K562 (cell line): ENCODE data around the gene UNC13A. TPM values are rescaled to one million over a fixed set of nuclear protein-coding genes. Genes with fewer than 3 reads are reported as not detected.

Experiments used
- ARID3B ChIP-seq: fragments of 250-450 bp; sonication (Bioruptor Pico); IDR thresholded peaks from 2 replicates; pipeline ENCODE4 v1.4.0; 2020; ENCODE audit warnings: borderline replicate concordance
- CAMTA2 ChIP-seq: fragments of 250-450 bp; sonication (Bioruptor Pico); conservative IDR thresholded peaks from 2 replicates; pipeline ENCODE4 v1.5.1; 2022
- DACH1 ChIP-seq: fragments of 450-650 bp; IDR thresholded peaks from 2 replicates; pipeline ENCODE4 v1.6.1; 2018; ENCODE audit not compliant: partially characterized antibody
- ETV5 ChIP-seq: sonication (generic); formaldehyde crosslinking; IDR thresholded peaks from 2 replicates; pipeline ENCODE4 v1.4.0; 2020; ENCODE audit warnings: low read depth, mild to moderate bottlenecking, missing genetic modification reagents
- GATAD2B ChIP-seq: fragments of 450-650 bp; IDR thresholded peaks from 2 replicates; pipeline ENCODE4 v1.6.1; 2017; ENCODE audit warnings: mild to moderate bottlenecking, borderline replicate concordance
- HDAC3 ChIP-seq: fragments of 450-650 bp; IDR thresholded peaks from 2 replicates; pipeline ENCODE4 v1.6.1; 2018; ENCODE audit warnings: borderline replicate concordance, mild to moderate bottlenecking, moderate library complexity; ENCODE audit not compliant: partially characterized antibody
- HLTF ChIP-seq: fragments of 450-650 bp; IDR thresholded peaks from 2 replicates; pipeline ENCODE4 v1.6.1; 2016
- ILK ChIP-seq: fragments of 450-650 bp; IDR thresholded peaks from 2 replicates; pipeline ENCODE4 v1.6.1; 2016; ENCODE audit warnings: missing genetic modification characterization, low read depth, mild to moderate bottlenecking, missing compliant biosample characterization, moderate library complexity, borderline replicate concordance
- IRF2 ChIP-seq: sonication (generic); formaldehyde crosslinking; IDR thresholded peaks from 2 replicates; pipeline ENCODE4 v1.8.1; 2022; ENCODE audit warnings: mild to moderate bottlenecking, missing genetic modification reagents
- MEF2D ChIP-seq: conservative IDR thresholded peaks from 2 replicates; pipeline ENCODE4 v1.6.1; 2016; ENCODE audit warnings: low read depth, missing genetic modification characterization, missing compliant biosample characterization
- NR2C2 ChIP-seq, 2 experiments: fragments of 200-800 bp in 1 of 2; sonication (Bioruptor generic) in 1 of 2; sonication (generic) in 1 of 2; formaldehyde crosslinking in 1 of 2; IDR thresholded peaks; 2 replicates each; pipeline versions ENCODE4 v1.6.1 to v1.8.0; 2016 to 2022; ENCODE audit warnings: mild to moderate bottlenecking in 1 of 2, missing compliant biosample characterization in 1 of 2, missing genetic modification characterization in 1 of 2, missing genetic modification reagents in 1 of 2
- PHB ChIP-seq: fragments of 250-450 bp; sonication (Bioruptor Pico); IDR thresholded peaks from 2 replicates; pipeline ENCODE4 v1.5.0; 2021
- SRF ChIP-seq, 2 experiments: fragments of 250-450, 450-650 bp in 1 of 2; sonication (Bioruptor Pico) in 1 of 2; sonication (generic) in 1 of 2; formaldehyde crosslinking; IDR thresholded peaks; 2 replicates each; pipeline versions ENCODE4 v1.5.0 to v1.5.1; 2020 to 2022; ENCODE audit warnings: mild to moderate bottlenecking in 1 of 2, missing genetic modification reagents in 1 of 2
- USF1 ChIP-seq: sonication (generic); formaldehyde crosslinking; IDR thresholded peaks from 2 replicates; pipeline ENCODE4 v1.9.0; 2022; ENCODE audit warnings: mild to moderate bottlenecking, missing genetic modification reagents
- YBX1 ChIP-seq: fragments of 450-650 bp; IDR thresholded peaks from 2 replicates; pipeline ENCODE4 v1.7.1; 2016; ENCODE audit warnings: mild to moderate bottlenecking
- ZNF232 ChIP-seq: sonication (generic); formaldehyde crosslinking; IDR thresholded peaks from 2 replicates; pipeline ENCODE4 v1.8.0; 2022; ENCODE audit warnings: mild to moderate bottlenecking, missing genetic modification reagents
- ZNF354B ChIP-seq: fragments of 250-450 bp; sonication (Bioruptor Pico); IDR thresholded peaks from 2 replicates; pipeline ENCODE4 v1.4.0; 2020
- ZNF444 ChIP-seq: fragments of 250-450 bp; sonication (Bioruptor Pico); IDR thresholded peaks from 2 replicates; pipeline ENCODE4 v1.4.0; 2020; ENCODE audit warnings: mild to moderate bottlenecking, moderate library complexity
- ZNF507 ChIP-seq: conservative IDR thresholded peaks from 2 replicates; pipeline ENCODE4 v1.6.1; 2017; ENCODE audit warnings: missing genetic modification characterization, missing compliant biosample characterization
- ZNF699 ChIP-seq: fragments of 250-450 bp; sonication (Bioruptor Pico); IDR thresholded peaks from 2 replicates; pipeline ENCODE4 v1.8.0; 2021; ENCODE audit warnings: mild to moderate bottlenecking, moderate library complexity; ENCODE audit not compliant: insufficient replicate concordance
- ZNF75A ChIP-seq: fragments of 450-650 bp; formaldehyde crosslinking; IDR thresholded peaks from 2 replicates; pipeline ENCODE4 v1.4.0; 2020; ENCODE audit warnings: mild to moderate bottlenecking
- polyA plus RNA-seq, 8 experiments: library from polyadenylated mRNA; depleted of rRNA in 4 of 8; stranded (reverse) in 5 of 8; unstranded in 3 of 8; fragments of >200 nt; fragmentation: Nextera tagmentation in 2 of 8; fragmentation: Illumina TruSeq in 1 of 8; extraction: Ambion mirVana in 2 of 8; extraction: Trizol in 1 of 8; gene quantifications; 2 replicates each; pipeline versions ENCODE4 v1.2.1 to v1.2.3, GENCODE V29; 2011 to 2014; ENCODE audit warnings: inconsistent platforms in 1 of 8, missing spikeins in 1 of 8
- total RNA-seq, 7 experiments: library from RNA; depleted of rRNA in 6 of 7; stranded (reverse); fragments of >200 nt in 6 of 7; fragmentation: Illumina TruSeq in 2 of 7; extraction: Trizol in 2 of 7; gene quantifications; 2 replicates each; pipeline versions ENCODE4 v1.2.1 to v1.2.3, GENCODE V29; 2011 to 2021; ENCODE audit warnings: low replicate concordance in 1 of 7
- TF ChIP-seq, protein P1 (sequence below): fragments of 450-650 bp; formaldehyde crosslinking; IDR thresholded peaks from 2 replicates; pipeline ENCODE4 v1.4.0; 2020; ENCODE audit warnings: mild to moderate bottlenecking
- TF ChIP-seq, protein P2 (sequence below): fragments of 250-450 bp; sonication (Bioruptor Pico); IDR thresholded peaks from 2 replicates; pipeline ENCODE4 v1.8.0; 2021; ENCODE audit warnings: moderate library complexity, mild to moderate bottlenecking, inconsistent platforms
- TF ChIP-seq, protein P3 (sequence below): sonication (generic); formaldehyde crosslinking; IDR thresholded peaks from 2 replicates; pipeline ENCODE4 v1.8.1; 2023; ENCODE audit warnings: mild to moderate bottlenecking, missing genetic modification reagents

UNC13A gene
- total and polyA plus RNA-seq, 9 of the 15 experiments (the other 6 are each of a cell fraction or from before 2014, with no cell fraction given), result 0.03 to 1.0 (median 0.25) TPM

DNA sequence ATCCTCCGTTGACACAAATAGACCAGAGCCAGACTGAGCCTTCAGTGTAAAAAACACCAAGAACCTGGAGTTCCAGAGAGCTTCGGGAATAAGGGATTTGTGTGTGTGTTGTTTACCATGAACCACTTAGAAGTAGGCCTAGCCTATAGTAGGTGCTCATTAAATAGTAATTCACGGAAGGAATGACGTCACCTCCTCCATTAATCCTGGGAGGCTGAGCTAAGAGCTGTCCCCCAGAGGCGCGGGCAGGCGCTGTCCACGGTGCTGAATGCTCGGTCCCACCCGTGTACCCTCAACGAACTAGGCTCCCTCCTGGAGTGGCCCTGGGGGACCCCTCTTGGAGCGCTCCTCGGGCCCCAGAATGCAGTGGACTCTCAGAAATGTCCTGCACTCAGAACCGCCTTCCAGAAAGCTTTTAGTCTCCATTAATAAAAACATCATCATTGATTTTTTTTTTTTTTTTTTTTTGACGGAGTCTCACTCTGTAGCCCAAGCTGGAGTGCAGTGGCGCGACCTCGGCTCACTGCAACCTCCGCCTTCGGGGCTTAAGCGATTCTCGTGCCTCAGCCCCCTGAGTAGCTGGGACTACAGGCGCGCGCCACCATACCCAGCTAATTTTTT is 6.5 kb downstream of the UNC13A start (continued):
- TF ChIP-seq, protein P1, sequence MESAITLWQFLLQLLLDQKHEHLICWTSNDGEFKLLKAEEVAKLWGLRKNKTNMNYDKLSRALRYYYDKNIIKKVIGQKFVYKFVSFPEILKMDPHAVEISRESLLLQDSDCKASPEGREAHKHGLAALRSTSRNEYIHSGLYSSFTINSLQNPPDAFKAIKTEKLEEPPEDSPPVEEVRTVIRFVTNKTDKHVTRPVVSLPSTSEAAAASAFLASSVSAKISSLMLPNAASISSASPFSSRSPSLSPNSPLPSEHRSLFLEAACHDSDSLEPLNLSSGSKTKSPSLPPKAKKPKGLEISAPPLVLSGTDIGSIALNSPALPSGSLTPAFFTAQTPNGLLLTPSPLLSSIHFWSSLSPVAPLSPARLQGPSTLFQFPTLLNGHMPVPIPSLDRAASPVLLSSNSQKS (CRISPR knock-in tag), result no peak
- TF ChIP-seq MEF2D (tag), result 0 out of 2 replicates have a peak, but pooled peaks have one; percentile 46
- TF ChIP-seq, protein P2, sequence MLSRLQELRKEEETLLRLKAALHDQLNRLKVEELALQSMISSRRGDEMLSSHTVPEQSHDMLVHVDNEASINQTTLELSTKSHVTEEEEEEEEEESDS, result no peak
- TF ChIP-seq USF1 (CRISPR knock-in tag), result no peak
- no peak for TF ChIP-seq ZNF444 (CRISPR knock-in tag)
- TF ChIP-seq ZNF75A (CRISPR knock-in tag), result no peak
- TF ChIP-seq ZNF232 (CRISPR knock-in tag), result peak; percentile 87; the same call in 1 of the 2 replicates
- TF ChIP-seq HLTF, result no peak
- TF ChIP-seq SRF (CRISPR knock-in tag; IDR thresholded peaks at IDR 0.05), result peak in 1 of 2 experiments; percentile 67; a peak in 1 of 4 replicates
- TF ChIP-seq ZNF699 (CRISPR knock-in tag), result no peak
- no peak for TF ChIP-seq IRF2
- TF ChIP-seq ZNF507 (tag), result no peak
- TF ChIP-seq ETV5 (CRISPR knock-in tag), result peak; percentile 68; the same call in 1 of the 2 replicates
- TF ChIP-seq GATAD2B, result no peak
- TF ChIP-seq HDAC3, result no peak
- TF ChIP-seq, protein P3, sequence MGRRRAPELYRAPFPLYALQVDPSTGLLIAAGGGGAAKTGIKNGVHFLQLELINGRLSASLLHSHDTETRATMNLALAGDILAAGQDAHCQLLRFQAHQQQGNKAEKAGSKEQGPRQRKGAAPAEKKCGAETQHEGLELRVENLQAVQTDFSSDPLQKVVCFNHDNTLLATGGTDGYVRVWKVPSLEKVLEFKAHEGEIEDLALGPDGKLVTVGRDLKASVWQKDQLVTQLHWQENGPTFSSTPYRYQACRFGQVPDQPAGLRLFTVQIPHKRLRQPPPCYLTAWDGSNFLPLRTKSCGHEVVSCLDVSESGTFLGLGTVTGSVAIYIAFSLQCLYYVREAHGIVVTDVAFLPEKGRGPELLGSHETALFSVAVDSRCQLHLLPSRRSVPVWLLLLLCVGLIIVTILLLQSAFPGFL (CRISPR knock-in tag), result no peak
- no peak for TF ChIP-seq CAMTA2 (CRISPR knock-in tag)
- no peak for TF ChIP-seq ARID3B (CRISPR knock-in tag)
- no peak for TF ChIP-seq ZNF354B (CRISPR knock-in tag)
- TF ChIP-seq DACH1, result peak; percentile 45
- TF ChIP-seq PHB, result no peak
- no peak for TF ChIP-seq ILK (tag)
- no peak for TF ChIP-seq YBX1
- TF ChIP-seq NR2C2 (CRISPR knock-in tag; IDR thresholded peaks at IDR 0.05), result peak; percentile 84
- no peak for TF ChIP-seq NR2C2 (tag; IDR thresholded peaks at IDR 0.05)
